Activated CD4-positive, alpha-beta memory T cell treated with anti-CD3 and anti-CD28 coated beads for 36 hours (primary cell): ENCODE measurements around the gene ZNF561. TPM values are rescaled to one million over a fixed set of nuclear protein-coding genes. Genes with fewer than 3 reads are reported as not detected.
A peak's percentile ranks its signal among the peaks of the same experiment; 100 is the strongest.

Experiments
- CTCF ChIA-PET: fragments of 350-600 bp; sonication (Branson Sonifier 250); formaldehyde crosslinking; loops from one replicate; lab custom pipeline; 2021; ENCODE audit warnings: antibody characterized with exemption, inconsistent platforms; lab: Charles Lee
- POLR2A ChIA-PET: fragments of 350-600 bp; sonication (Branson Sonifier 250); formaldehyde crosslinking; loops from one replicate; lab custom pipeline; 2021; ENCODE audit warnings: antibody characterized with exemption; lab: Charles Lee
- DNase-seq: peaks from one replicate; pipeline ENCODE4 v3.0.0-alpha.2; 2020
- H3K27ac Mint-ChIP-seq: one replicate; pipeline ENCODE4 v1.8.0; 2021; ENCODE audit warnings: mixed read lengths
- H3K27me3 Mint-ChIP-seq: one replicate; pipeline ENCODE4 v1.8.0; 2021; ENCODE audit warnings: mixed read lengths
- H3K36me3 Mint-ChIP-seq: one replicate; pipeline ENCODE4 v1.8.0; 2021; ENCODE audit warnings: mixed read lengths
- H3K4me1 Mint-ChIP-seq: one replicate; pipeline ENCODE4 v1.8.0; 2021; ENCODE audit warnings: low read depth, mixed read lengths
- H3K4me3 Mint-ChIP-seq: one replicate; pipeline ENCODE4 v1.8.0; 2021; ENCODE audit warnings: mild to moderate bottlenecking, mixed read lengths
- H3K9me3 Mint-ChIP-seq: one replicate; pipeline ENCODE4 v1.8.0; 2021; ENCODE audit warnings: mixed read lengths
- intact Hi-C: fragments of 100-400 bp; cut with micrococcal nuclease; formaldehyde crosslinking; loops from one replicate; pipeline ENCODE4 v1.15.1; 2023
- total RNA-seq, 2 experiments: library from RNA; stranded (reverse); gene quantifications; one replicate each; pipeline ENCODE4 v1.2.3, GENCODE V29; 2021

Gene ZNF561
- total RNA-seq, 2 experiments from 2014 or later: 24.7 to 25.5 TPM

DNA sequence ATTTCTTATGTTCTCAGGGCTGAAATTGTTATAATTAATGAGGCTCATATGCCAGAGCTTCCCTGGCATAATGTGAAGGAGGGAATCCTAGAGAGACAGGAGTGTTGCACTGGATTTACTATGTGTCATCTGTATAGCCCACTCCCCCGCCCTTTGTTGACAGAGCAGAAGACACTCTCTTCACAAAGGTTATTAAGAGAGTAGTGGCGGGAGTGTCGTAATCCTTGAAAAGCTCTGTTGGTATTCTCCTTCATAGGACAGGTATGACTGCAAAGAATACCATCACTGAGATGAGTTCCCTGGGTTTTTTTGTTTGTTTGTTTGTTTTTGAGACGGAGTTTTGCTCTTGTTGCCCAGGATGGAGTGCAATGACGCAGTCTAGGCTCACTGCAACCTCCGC, 50.8 kb downstream of the ZNF561 start:
- intact Hi-C loops: no loop called here
- no peak overlapping the region for H3K27ac Mint-ChIP-seq

DNA sequence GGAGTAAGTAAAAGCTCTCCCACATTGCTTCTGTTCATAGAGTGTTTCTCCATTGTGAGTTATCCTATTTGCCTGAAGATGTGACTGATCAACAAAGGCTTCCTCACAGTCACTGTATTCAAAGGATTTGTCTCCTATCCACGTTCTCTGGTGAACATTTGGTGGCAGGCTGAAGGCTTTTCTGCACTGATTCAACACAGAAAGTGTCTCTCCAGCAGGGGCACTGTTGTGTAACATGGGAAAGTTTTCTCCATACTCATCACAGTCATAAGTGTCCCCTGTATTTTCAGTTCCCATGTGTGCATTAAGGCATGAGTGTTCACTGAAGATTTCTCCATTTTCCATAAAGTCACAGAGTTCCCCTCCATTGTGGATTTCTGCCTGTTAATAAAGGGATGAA, 54.3 kb downstream of the ZNF561 start:
- Mint-ChIP-seq H3K9me3 (peaks cover 88% of the 10 kb centered on the region), H3K27me3 (no peaks in the 10 kb centered on the region), H3K4me3 (no peak overlapping the region), H3K36me3 (peaks cover 95% of the 10 kb centered on the region), H3K27ac (no peak overlapping the region), H3K4me1 (no peaks in the 10 kb centered on the region)
- POLR2A ChIA-PET: no interaction called here
- CTCF ChIA-PET: no interaction called here
- DNase-seq: no peak
- intact Hi-C loops: no loop called here

More for the DNA sequence above, 50.8 kb downstream of the ZNF561 start:
- ChIA-PET CTCF (no interaction called here), POLR2A (interaction anchor here (0.6 kb wide), 1 partner anchor 158 kb away, joined by 3 read pairs; no protein-coding TSS in a partner anchor)
- H3K27me3 Mint-ChIP-seq: no peaks in the 10 kb centered on the region
- DNase-seq: no peak
- peaks cover 7% of the 10 kb centered on the region for H3K4me1 Mint-ChIP-seq
- H3K9me3 Mint-ChIP-seq: peaks cover 86% of the 10 kb centered on the region
- H3K36me3 Mint-ChIP-seq: peaks cover 96% of the 10 kb centered on the region
- no peak overlapping the region for H3K4me3 Mint-ChIP-seq

DNA sequence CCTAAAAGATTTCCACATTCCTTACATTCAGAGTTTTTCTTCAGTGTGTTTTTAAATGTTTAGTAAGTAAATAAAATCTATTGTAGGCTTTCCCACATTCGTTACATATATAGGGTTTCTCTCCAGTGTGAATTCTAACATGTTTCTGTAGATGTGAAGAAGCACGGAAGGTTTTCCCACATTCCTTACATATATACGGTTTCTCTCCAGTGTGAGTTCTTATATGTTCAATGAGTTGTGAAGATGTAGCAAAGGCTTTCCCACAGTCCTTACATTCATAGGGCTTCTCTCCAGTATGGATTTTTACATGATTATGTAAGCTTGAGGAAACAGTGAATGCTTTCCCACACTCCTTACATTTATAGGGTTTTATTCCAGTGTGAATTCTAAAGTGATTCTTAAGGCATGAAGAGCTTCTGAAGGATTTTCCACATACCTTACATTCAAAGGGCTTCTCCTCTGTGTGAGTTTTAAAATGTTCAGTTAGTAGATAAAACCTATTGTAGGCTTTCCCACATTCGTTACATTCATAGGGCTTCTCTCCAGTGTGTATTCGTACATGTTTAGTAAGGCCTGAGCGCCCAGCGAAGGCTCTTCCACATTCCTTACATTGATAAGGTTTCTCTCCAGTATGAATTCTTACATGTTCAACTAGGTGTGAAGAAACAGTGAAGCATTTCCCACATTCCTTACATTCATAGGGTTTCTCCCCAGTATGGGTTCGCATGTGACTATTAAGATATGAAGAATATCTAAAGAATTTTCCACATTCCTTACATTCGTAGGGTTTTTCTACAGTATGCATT, 54.9 kb downstream of the ZNF561 start:
- Mint-ChIP-seq H3K9me3 (peaks cover 88% of the 10 kb centered on the region), H3K27me3 (no peaks in the 10 kb centered on the region), H3K27ac (peak overlapping the region; percentile 36), H3K4me3 (no peak overlapping the region), H3K4me1 (no peaks in the 10 kb centered on the region), H3K36me3 (peaks cover 95% of the 10 kb centered on the region)
- intact Hi-C loops: no loop called here
- POLR2A ChIA-PET: no interaction called here
- CTCF ChIA-PET: no interaction called here
- no peak for DNase-seq

Other genes with a start within 250 kb of the ZNF561 start
- 10 to 100 TPM; 20.0 to 23.4 TPM for gene ZNF266, start 185.7 kb downstream of the ZNF561 start, total RNA-seq
- gene ZNF560, start 122.6 kb downstream of the ZNF561 start, total RNA-seq: not detected
- gene ZNF426, start 82.6 kb downstream of the ZNF561 start, total RNA-seq: 10 to 100 TPM; 11.4 to 12.5 TPM
- 10 to 100 TPM; 61.1 to 62.2 TPM for gene ZNF121, start 36.7 kb downstream of the ZNF561 start, total RNA-seq
- gene ZNF562, start 53.9 kb upstream of the ZNF561 start, total RNA-seq: 10 to 100 TPM; 35.3 to 36.1 TPM
- 1 to 10 TPM; 3.9 to 4.9 TPM for gene ZNF846, start 147.5 kb upstream of the ZNF561 start, total RNA-seq
- gene FBXL12, start 197.8 kb upstream of the ZNF561 start, total RNA-seq: 10 to 100 TPM; 20.7 to 22.0 TPM
- gene UBL5, start 206.7 kb upstream of the ZNF561 start, total RNA-seq: 100 to 1,000 TPM; 334 to 346 TPM
- 10 to 100 TPM; 85.4 to 86.1 TPM for gene PIN1, start 214.1 kb upstream of the ZNF561 start, total RNA-seq